ENCODE data around the gene PBX3.
A peak's percentile ranks its signal among the peaks of the same experiment; 100 is the strongest.

The PBX3 gene

GRCh38 chr9:125703662-125704061, 43.5 kb upstream of the PBX3 start:
- H3K9me3 ChIP-seq (replicated peaks in 1 of 2; ENCODE audit: control insufficient read depth in 2 of 2, insufficient read depth in 1 of 2, low read depth in 1 of 2, low read length in 2 of 2) = no peaks in the 10 kb centered on the region
- no peak overlapping the region for H4K8ac ChIP-seq (ENCODE audit: low read depth, low read length)
- no peak overlapping the region for H3K14ac ChIP-seq (ENCODE audit: low read length)
- no peak overlapping the region for H3K9ac ChIP-seq (ENCODE audit: low read depth, low read length, poor library complexity)
- H3K4me1 ChIP-seq (ENCODE audit: control insufficient read depth in 2 of 2, insufficient read depth in 1 of 2, low read depth in 1 of 2, low read length in 2 of 2) = peaks cover 6% of the 10 kb centered on the region in 2 donors
- H2BK5ac ChIP-seq (ENCODE audit: low read length) = no peak overlapping the region
- H2BK120ac ChIP-seq (ENCODE audit: low read depth, low read length) = no peak overlapping the region
- H3K4me3 ChIP-seq (ENCODE audit: low read length in 2 of 2) = no peak overlapping the region
- H2AFZ ChIP-seq (ENCODE audit: low read length) = no peak overlapping the region
- H2BK15ac ChIP-seq (ENCODE audit: low read length) = no peak overlapping the region
- H4K91ac ChIP-seq (ENCODE audit: low read depth, low read length, poor library complexity) = no peak overlapping the region
- no peak overlapping the region for H3K18ac ChIP-seq (ENCODE audit: low read length)
- H2AK5ac ChIP-seq (ENCODE audit: low read depth, low read length) = no peak overlapping the region
- H3K27ac ChIP-seq (replicated peaks; ENCODE audit: low read length) = no peak overlapping the region
- no peak for DNase-seq (ENCODE audit: low spot score)
- no peak overlapping the region for H3K23ac ChIP-seq (ENCODE audit: low read depth, low read length, poor library complexity)
- no peaks in the 10 kb centered on the region for H3K27me3 ChIP-seq (ENCODE audit: control insufficient read depth in 3 of 3, insufficient read depth in 3 of 3, low read depth in 1 of 3, low read length in 3 of 3)
- H3K79me1 ChIP-seq (ENCODE audit: low read depth, low read length) = peaks cover 2% of the 10 kb centered on the region
- no peaks in the 10 kb centered on the region for H3K36me3 ChIP-seq (replicated peaks in 1 of 2; ENCODE audit: control insufficient read depth in 2 of 2, insufficient read depth in 2 of 2, low read length in 2 of 2)
- no peak overlapping the region for H3K4me2 ChIP-seq (ENCODE audit: insufficient read depth, low read length, poor library complexity, severe bottlenecking)
- H2BK12ac ChIP-seq (ENCODE audit: low read length) = no peak overlapping the region
- H3K4ac ChIP-seq (ENCODE audit: low read length) = no peak overlapping the region
- no CpG with 5 or more reads among the region's 4 CpGs for WGBS, 2 donors (ENCODE audit: extremely low coverage in 2 of 2, insufficient read length in 2 of 2, insufficient replicate concordance in 1 of 2)

GRCh38 chr9:125705893-125706292, 41.3 kb upstream of the PBX3 start:
- H3K9me3 ChIP-seq (replicated peaks in 1 of 2; ENCODE audit: control insufficient read depth in 2 of 2, insufficient read depth in 1 of 2, low read depth in 1 of 2, low read length in 2 of 2) = no peaks in the 10 kb centered on the region
- H3K23ac ChIP-seq (ENCODE audit: low read depth, low read length, poor library complexity) = no peak overlapping the region
- H2BK120ac ChIP-seq (ENCODE audit: low read depth, low read length) = no peak overlapping the region
- no peak overlapping the region for H4K8ac ChIP-seq (ENCODE audit: low read depth, low read length)
- peak overlapping the region in 1 of 2 donors; percentile 77 for H3K4me3 ChIP-seq (ENCODE audit: low read length in 2 of 2)
- H2AFZ ChIP-seq (ENCODE audit: low read length) = no peak overlapping the region
- no peak overlapping the region for H4K91ac ChIP-seq (ENCODE audit: low read depth, low read length, poor library complexity)
- peak overlapping the region; percentile 64 for H3K4me2 ChIP-seq (ENCODE audit: insufficient read depth, low read length, poor library complexity, severe bottlenecking)
- no peak for DNase-seq (ENCODE audit: low spot score)
- H3K27ac ChIP-seq (replicated peaks; ENCODE audit: low read length) = no peak overlapping the region
- H2BK15ac ChIP-seq (ENCODE audit: low read length) = no peak overlapping the region
- no peak overlapping the region for H3K18ac ChIP-seq (ENCODE audit: low read length)
- H2BK12ac ChIP-seq (ENCODE audit: low read length) = no peak overlapping the region
- H3K27me3 ChIP-seq (ENCODE audit: control insufficient read depth in 3 of 3, insufficient read depth in 3 of 3, low read depth in 1 of 3, low read length in 3 of 3) = no peaks in the 10 kb centered on the region
- peaks cover 2% of the 10 kb centered on the region for H3K79me1 ChIP-seq (ENCODE audit: low read depth, low read length)
- no peak overlapping the region for H2AK5ac ChIP-seq (ENCODE audit: low read depth, low read length)
- no peak overlapping the region for H2BK5ac ChIP-seq (ENCODE audit: low read length)
- no peak overlapping the region for H3K9ac ChIP-seq (ENCODE audit: low read depth, low read length, poor library complexity)
- H3K14ac ChIP-seq (ENCODE audit: low read length) = no peak overlapping the region
- no CpG with 5 or more reads among the region's 4 CpGs for WGBS, 2 donors (ENCODE audit: extremely low coverage in 2 of 2, insufficient read length in 2 of 2, insufficient replicate concordance in 1 of 2)
- peaks cover 4 to 6% of the 10 kb centered on the region in 2 donors for H3K4me1 ChIP-seq (ENCODE audit: control insufficient read depth in 2 of 2, insufficient read depth in 1 of 2, low read depth in 1 of 2, low read length in 2 of 2)
- no peaks in the 10 kb centered on the region for H3K36me3 ChIP-seq (replicated peaks in 1 of 2; ENCODE audit: control insufficient read depth in 2 of 2, insufficient read depth in 2 of 2, low read length in 2 of 2)
- H3K4ac ChIP-seq (ENCODE audit: low read length) = no peak overlapping the region

- Histone ChIP-seq H3K18ac (ENCODE audit: low read length) (peak within 1 kb of the TSS; percentile 96), H3K9ac (ENCODE audit: low read depth, low read length, poor library complexity) (peak within 1 kb of the TSS; percentile 89), H2BK120ac (ENCODE audit: low read depth, low read length) (peak within 1 kb of the TSS; percentile 69), H2AFZ (ENCODE audit: low read length) (peak within 1 kb of the TSS; percentile 84), H3K36me3 (replicated peaks in 1 of 2; ENCODE audit: control insufficient read depth in 2 of 2, insufficient read depth in 2 of 2, low read length in 2 of 2) (no peaks in the 10 kb centered on the region), H3K4me1 (ENCODE audit: control insufficient read depth in 2 of 2, insufficient read depth in 1 of 2, low read depth in 1 of 2, low read length in 2 of 2) (peaks cover 0 to 6% of the 10 kb centered on the region in 2 donors), H2BK12ac (ENCODE audit: low read length) (no peak within 1 kb of the TSS), H3K4ac (ENCODE audit: low read length) (no peak within 1 kb of the TSS), H3K4me2 (ENCODE audit: insufficient read depth, low read length, poor library complexity, severe bottlenecking) (peak within 1 kb of the TSS; percentile 64), H3K4me3 (ENCODE audit: low read length in 2 of 2) (peak within 1 kb of the TSS; percentile 77 to 92), H2AK5ac (ENCODE audit: low read depth, low read length) (peak within 1 kb of the TSS; percentile 83), H4K91ac (ENCODE audit: low read depth, low read length, poor library complexity) (no peak within 1 kb of the TSS), H3K27ac (replicated peaks; ENCODE audit: low read length) (peak within 1 kb of the TSS; percentile 58), H3K23ac (ENCODE audit: low read depth, low read length, poor library complexity) (peak within 1 kb of the TSS; percentile 86), H3K14ac (ENCODE audit: low read length) (no peak within 1 kb of the TSS), H3K27me3 (ENCODE audit: control insufficient read depth in 3 of 3, insufficient read depth in 3 of 3, low read depth in 1 of 3, low read length in 3 of 3) (no peaks in the 10 kb centered on the region), H3K9me3 (replicated peaks in 1 of 2; ENCODE audit: control insufficient read depth in 2 of 2, insufficient read depth in 1 of 2, low read depth in 1 of 2, low read length in 2 of 2) (no peaks in the 10 kb centered on the region), H3K79me1 (ENCODE audit: low read depth, low read length) (peaks cover 2% of the 10 kb centered on the region), H4K8ac (ENCODE audit: low read depth, low read length) (peak within 1 kb of the TSS; percentile 26), H2BK15ac (ENCODE audit: low read length) (peak within 1 kb of the TSS; percentile 8), H2BK5ac (ENCODE audit: low read length) (no peak within 1 kb of the TSS)
- no CpG with 5 or more reads among the region's 63 CpGs for WGBS, 2 donors (ENCODE audit: extremely low coverage in 2 of 2, insufficient read length in 2 of 2, insufficient replicate concordance in 1 of 2)
- peak; percentile 90 for DNase-seq (ENCODE audit: low spot score)
These were observed 40.3 kb upstream of the PBX3 start, which contains the start of gene MAPKAP1 for GRCh38 chr9:125706651-125707471. Gene MAPKAP1, minus strand, starts transcription at chr9:125707208. Its CDS starts 34,634 bp downstream, at chr9:125672574.

GRCh38 chr9:125707472-125707804, 39.7 kb upstream of the PBX3 start:
- peak overlapping the region; percentile 20 for H3K18ac ChIP-seq (ENCODE audit: low read length)
- H3K27ac ChIP-seq (replicated peaks; ENCODE audit: low read length) = peak overlapping the region; percentile 58
- peaks cover 2% of the 10 kb centered on the region for H3K79me1 ChIP-seq (ENCODE audit: low read depth, low read length)
- H3K9me3 ChIP-seq (replicated peaks in 1 of 2; ENCODE audit: control insufficient read depth in 2 of 2, insufficient read depth in 1 of 2, low read depth in 1 of 2, low read length in 2 of 2) = no peaks in the 10 kb centered on the region
- peak overlapping the region in 1 of 2 donors; percentile 77 for H3K4me3 ChIP-seq (ENCODE audit: low read length in 2 of 2)
- H3K4me2 ChIP-seq (ENCODE audit: insufficient read depth, low read length, poor library complexity, severe bottlenecking) = peak overlapping the region; percentile 38
- no CpG with 5 or more reads among the region's 4 CpGs for WGBS, 2 donors (ENCODE audit: extremely low coverage in 2 of 2, insufficient read length in 2 of 2, insufficient replicate concordance in 1 of 2)
- H3K36me3 ChIP-seq (replicated peaks in 1 of 2; ENCODE audit: control insufficient read depth in 2 of 2, insufficient read depth in 2 of 2, low read length in 2 of 2) = no peaks in the 10 kb centered on the region
- peaks cover 0 to 6% of the 10 kb centered on the region in 2 donors for H3K4me1 ChIP-seq (ENCODE audit: control insufficient read depth in 2 of 2, insufficient read depth in 1 of 2, low read depth in 1 of 2, low read length in 2 of 2)
- no peak overlapping the region for H3K14ac ChIP-seq (ENCODE audit: low read length)
- no peak overlapping the region for H2BK15ac ChIP-seq (ENCODE audit: low read length)
- H2BK120ac ChIP-seq (ENCODE audit: low read depth, low read length) = no peak overlapping the region
- H2AFZ ChIP-seq (ENCODE audit: low read length) = peak overlapping the region; percentile 84
- no peak overlapping the region for H2BK12ac ChIP-seq (ENCODE audit: low read length)
- H2AK5ac ChIP-seq (ENCODE audit: low read depth, low read length) = no peak overlapping the region
- no peak overlapping the region for H3K9ac ChIP-seq (ENCODE audit: low read depth, low read length, poor library complexity)
- H4K91ac ChIP-seq (ENCODE audit: low read depth, low read length, poor library complexity) = no peak overlapping the region
- H3K23ac ChIP-seq (ENCODE audit: low read depth, low read length, poor library complexity) = no peak overlapping the region
- H3K4ac ChIP-seq (ENCODE audit: low read length) = no peak overlapping the region
- DNase-seq (ENCODE audit: low spot score) = no peak
- no peak overlapping the region for H4K8ac ChIP-seq (ENCODE audit: low read depth, low read length)
- H2BK5ac ChIP-seq (ENCODE audit: low read length) = no peak overlapping the region
- H3K27me3 ChIP-seq (ENCODE audit: control insufficient read depth in 3 of 3, insufficient read depth in 3 of 3, low read depth in 1 of 3, low read length in 3 of 3) = no peaks in the 10 kb centered on the region
